SK-N-DZ (cell line): ENCODE measurements around the gene TMEM175.

ENCODE experiments used
- DNase-seq: peaks from one replicate; pipeline ENCODE4 v3.0.0-alpha.2; 2015; ENCODE audit warnings: low spot score

TMEM175 gene

GRCh38 chr4:946517-947471 lies 14.5 kb downstream of the TMEM175 start:
- DNase-seq = no peak

GRCh38 chr4:947491-947971 lies 15.3 kb downstream of the TMEM175 start:
- no peak for DNase-seq

GRCh38 chr4:948101-948935 lies 16.1 kb downstream of the TMEM175 start:
- no peak for DNase-seq

GRCh38 chr4:948936-949300 lies 16.7 kb downstream of the TMEM175 start:
- no peak for DNase-seq

- no peak for DNase-seq
Observed at GRCh38 chr4:949656-950055, 17.4 kb downstream of the TMEM175 start.

- no peak for DNase-seq
Observed at GRCh38 chr4:950136-951020, 18.1 kb downstream of the TMEM175 start.

- no peak for DNase-seq
Observed at GRCh38 chr4:951186-951585, 18.9 kb downstream of the TMEM175 start.

- DNase-seq = no peak
Observed at GRCh38 chr4:951594-952468, 19.6 kb downstream of the TMEM175 start.

- DNase-seq = no peak
Observed at GRCh38 chr4:952881-953573, 20.8 kb downstream of the TMEM175 start.

GRCh38 chr4:953574-953915 lies 21.3 kb downstream of the TMEM175 start:
- DNase-seq = no peak

- no peak for DNase-seq
Observed at GRCh38 chr4:954211-955020, 22.2 kb downstream of the TMEM175 start.

GRCh38 chr4:955161-955921 lies 23.1 kb downstream of the TMEM175 start:
- DNase-seq = no peak

- no peak for DNase-seq
Observed at GRCh38 chr4:955931-956381, 23.7 kb downstream of the TMEM175 start.

- no peak for DNase-seq
Observed at GRCh38 chr4:956531-957230, 24.4 kb downstream of the TMEM175 start.

- no peak for DNase-seq
Observed at GRCh38 chr4:957231-957580, 24.9 kb downstream of the TMEM175 start.

GRCh38 chr4:957581-958313 lies 25.5 kb downstream of the TMEM175 start:
- no peak for DNase-seq

GRCh38 chr4:958314-958665 lies 26.0 kb downstream of the TMEM175 start:
- no peak for DNase-seq
